Coronary artery (tissue), 2 donors: ENCODE data around the gene SH3BP5L.
A peak's percentile ranks its signal among the peaks of the same experiment; 100 is the strongest.

Experiments used
- DNase-seq: peaks from one replicate; pipeline ENCODE4 v3.0.0-alpha.2; 2017; ENCODE audit warnings: low spot score
- H3K27ac ChIP-seq, 2 donors: fragments of 200-600 bp; sonication (generic); one replicate each; pipeline ENCODE4 v1.5.1; 2016 to 2019
- H3K4me3 ChIP-seq: fragments of 200-600 bp; sonication (generic); 2 replicates; pipeline ENCODE4 v1.5.1; 2016; ENCODE audit warnings: mild to moderate bottlenecking, moderate library complexity
- TF ChIP-seq, protein P1 (sequence below): fragments of 200-600 bp; sonication (generic); IDR thresholded peaks from one replicate; pipeline ENCODE4 v1.5.1; 2019; ENCODE audit warnings: antibody characterized with exemption

The SH3BP5L gene

DNA sequence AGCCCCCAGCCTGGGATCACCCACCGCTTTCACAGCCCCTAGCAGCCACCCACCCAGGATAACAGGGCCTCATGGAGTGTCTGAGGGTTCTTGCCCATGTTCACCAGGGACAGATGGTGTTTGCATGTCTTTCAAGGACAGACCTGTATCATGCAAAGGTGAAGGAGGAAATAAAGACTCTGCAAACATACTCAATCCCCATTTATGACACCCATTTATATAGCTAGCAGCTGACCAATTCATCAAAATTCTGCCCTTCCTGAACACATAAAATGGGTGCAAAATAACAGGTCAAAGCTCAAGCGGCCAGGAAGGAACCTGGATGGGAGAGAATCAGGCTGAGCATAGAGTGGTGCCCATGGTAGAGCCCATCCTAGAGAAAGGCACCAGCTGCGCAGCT, 37.4 kb downstream of the SH3BP5L start:
- no peak for DNase-seq
- Histone ChIP-seq H3K4me3 (no peak overlapping the region), H3K27ac (no peak overlapping the region)
- TF ChIP-seq, protein P1, sequence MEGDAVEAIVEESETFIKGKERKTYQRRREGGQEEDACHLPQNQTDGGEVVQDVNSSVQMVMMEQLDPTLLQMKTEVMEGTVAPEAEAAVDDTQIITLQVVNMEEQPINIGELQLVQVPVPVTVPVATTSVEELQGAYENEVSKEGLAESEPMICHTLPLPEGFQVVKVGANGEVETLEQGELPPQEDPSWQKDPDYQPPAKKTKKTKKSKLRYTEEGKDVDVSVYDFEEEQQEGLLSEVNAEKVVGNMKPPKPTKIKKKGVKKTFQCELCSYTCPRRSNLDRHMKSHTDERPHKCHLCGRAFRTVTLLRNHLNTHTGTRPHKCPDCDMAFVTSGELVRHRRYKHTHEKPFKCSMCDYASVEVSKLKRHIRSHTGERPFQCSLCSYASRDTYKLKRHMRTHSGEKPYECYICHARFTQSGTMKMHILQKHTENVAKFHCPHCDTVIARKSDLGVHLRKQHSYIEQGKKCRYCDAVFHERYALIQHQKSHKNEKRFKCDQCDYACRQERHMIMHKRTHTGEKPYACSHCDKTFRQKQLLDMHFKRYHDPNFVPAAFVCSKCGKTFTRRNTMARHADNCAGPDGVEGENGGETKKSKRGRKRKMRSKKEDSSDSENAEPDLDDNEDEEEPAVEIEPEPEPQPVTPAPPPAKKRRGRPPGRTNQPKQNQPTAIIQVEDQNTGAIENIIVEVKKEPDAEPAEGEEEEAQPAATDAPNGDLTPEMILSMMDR: no peak

DNA sequence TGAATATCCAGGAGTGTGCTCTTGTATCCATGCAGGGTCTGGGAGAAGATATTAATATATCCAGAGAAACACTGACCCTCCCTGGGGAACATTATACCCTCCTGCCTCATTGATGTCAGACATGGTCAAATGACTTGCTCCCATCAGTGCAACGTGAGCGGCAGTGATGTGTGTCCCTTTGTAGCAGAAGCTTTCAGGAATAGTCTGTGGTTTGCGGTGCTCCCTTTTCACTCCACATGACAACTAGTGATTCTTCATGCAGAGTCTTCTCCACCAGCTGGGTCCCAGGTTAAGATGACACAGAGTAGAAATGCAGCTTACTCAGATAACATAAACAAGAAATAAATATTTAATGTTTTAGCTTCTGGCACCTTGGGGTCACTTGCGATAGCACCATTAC, 38.3 kb downstream of the SH3BP5L start:
- DNase-seq: no peak
- no peak overlapping the region for H3K4me3 ChIP-seq
- no peak overlapping the region for H3K27ac ChIP-seq
- TF ChIP-seq, protein P1: no peak

DNA sequence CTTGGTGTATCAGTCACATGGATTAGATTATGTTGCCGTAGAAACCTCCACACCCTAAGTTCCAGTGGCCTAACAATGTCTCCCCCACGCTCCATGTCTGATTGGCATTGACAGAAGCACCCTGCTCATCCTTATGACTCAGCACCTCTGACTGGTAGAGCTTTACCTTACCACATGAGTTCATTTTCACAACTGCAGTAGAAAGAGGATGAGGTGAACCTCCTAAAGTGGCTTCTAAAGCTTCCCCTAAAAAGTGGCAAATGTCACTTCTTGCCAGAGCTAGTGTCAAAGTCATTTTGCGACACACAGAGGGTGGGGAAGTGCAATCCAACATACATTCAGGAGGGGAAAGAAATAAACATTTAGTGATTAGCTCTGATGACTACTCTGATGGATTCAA, 39.6 kb downstream of the SH3BP5L start:
- Histone ChIP-seq H3K4me3 (no peak overlapping the region), H3K27ac (no peak overlapping the region)
- DNase-seq: no peak
- TF ChIP-seq, protein P1: no peak

DNA sequence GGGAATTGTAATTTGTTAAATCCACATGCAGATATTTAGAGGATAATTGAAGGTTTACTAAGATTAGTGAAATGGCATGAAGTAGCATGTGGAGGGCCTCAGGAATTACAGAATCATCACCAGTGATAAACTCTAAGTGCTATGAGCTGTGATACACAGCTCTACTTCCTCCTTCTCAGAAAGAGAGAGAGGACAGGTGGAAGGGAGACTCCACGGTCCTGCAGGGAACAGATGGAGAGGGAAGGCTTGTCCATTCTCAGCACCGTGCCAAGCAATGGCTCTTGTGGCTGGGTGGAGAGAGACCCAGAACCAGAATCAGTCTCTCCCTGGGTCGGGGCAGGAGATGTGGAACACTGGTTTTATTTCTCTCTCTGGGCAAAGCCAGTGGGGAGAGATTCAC, 42.3 kb downstream of the SH3BP5L start:
- H3K27ac ChIP-seq: no peak overlapping the region
- DNase-seq: no peak

DNA sequence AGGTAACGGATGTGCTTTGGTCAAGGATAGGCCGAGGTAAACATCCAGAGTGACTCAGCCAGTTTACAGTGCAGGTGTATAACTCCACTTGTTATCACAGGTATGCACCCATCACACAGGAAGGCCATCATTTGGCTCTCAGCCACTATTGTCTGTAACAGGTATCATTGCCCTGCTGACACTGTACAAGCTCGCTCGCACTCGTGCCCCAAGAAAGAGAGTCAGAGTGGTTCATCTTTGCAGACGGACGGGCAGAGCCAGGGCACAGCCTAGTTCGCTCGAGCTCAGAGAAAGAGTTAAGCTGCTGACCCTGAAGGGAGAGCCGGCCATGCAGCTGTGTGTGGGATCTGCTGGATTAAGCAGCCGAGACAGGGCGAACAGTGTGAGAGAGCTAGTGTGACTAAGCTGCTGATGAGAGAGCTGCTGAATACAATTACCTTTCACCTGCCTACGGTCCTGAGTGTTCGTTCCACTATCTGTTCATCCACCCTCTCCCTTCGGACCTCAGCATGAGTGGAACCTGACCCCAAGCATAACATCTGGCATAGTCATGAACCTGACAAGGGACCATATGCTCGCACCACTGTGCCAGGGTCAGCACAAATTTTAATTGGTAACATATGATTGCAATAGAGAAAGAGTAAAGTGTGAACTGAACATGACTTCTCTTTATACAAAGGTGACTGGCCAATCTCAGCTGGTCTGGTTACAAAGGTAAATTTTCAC, 43.1 kb downstream of the SH3BP5L start:
- H3K27ac ChIP-seq: no peak overlapping the region
- TF ChIP-seq, protein P1: no peak
- no peak overlapping the region for H3K4me3 ChIP-seq
- DNase-seq: no peak

More for the DNA sequence above, 42.3 kb downstream of the SH3BP5L start:
- no peak overlapping the region for H3K4me3 ChIP-seq
- TF ChIP-seq, protein P1: no peak

DNA sequence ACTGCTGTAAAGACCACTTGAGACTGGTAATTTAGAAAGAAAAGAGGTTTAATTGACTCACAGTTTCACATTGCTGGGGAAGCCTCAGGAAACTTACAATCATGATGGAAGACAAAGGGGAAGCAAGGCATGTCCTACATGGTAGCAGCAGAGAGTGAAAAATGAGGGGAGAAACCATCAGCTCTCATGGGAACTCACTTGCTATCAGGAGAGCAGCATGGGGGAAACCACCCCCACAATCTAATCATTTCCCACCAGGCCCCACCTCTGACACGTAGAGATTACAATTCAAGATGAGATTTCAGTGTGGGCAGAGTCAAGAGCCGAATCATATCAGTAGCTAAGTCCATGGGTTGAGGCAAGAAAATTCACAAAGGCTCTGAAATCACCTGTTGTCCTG, 46.4 kb downstream of the SH3BP5L start:
- H3K27ac ChIP-seq: peak overlapping the region in 1 of 2 donors; percentile 7
- no peak overlapping the region for H3K4me3 ChIP-seq
- DNase-seq: no peak
- TF ChIP-seq, protein P1: no peak

DNA sequence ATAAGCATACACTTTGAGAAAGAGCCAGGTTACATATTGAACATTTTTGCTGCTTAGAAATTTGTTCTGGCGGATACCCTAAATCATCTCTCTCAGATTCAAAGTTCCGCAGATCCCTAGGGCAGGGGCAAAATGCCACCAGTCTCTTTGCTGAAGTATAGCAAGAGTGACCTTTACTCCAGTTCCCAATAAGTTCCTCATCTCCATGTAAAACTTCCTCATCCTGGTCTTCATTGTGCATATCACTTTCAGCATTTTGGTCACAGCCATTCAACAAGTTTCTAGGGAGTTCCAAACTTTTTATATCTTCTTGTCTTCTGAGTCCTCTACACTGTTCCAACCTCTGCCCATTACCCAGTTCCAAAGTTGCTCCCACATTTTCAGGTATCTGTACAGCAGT, 46.8 kb downstream of the SH3BP5L start:
- Histone ChIP-seq H3K4me3 (no peak overlapping the region), H3K27ac (peak overlapping the region in 1 of 2 donors; percentile 7)
- no peak for DNase-seq
- TF ChIP-seq, protein P1: no peak
